ENCODE measurements around the gene SPANXB1.
"Not testable (repeated sequence)": the region's sequence is repeated elsewhere in the genome, so short reads cannot be mapped to it uniquely, and the experiment has no call there.

Gene SPANXB1

GRCh38 chrX:141002568-141002967 is at the start of gene SPANXB1:
TSS of gene SPANXB1 (plus strand) at chrX:141002594. CDS start at chrX:141002694, 100 bp downstream.
- not testable (repeated sequence) for DNase-seq (ENCODE audit: low spot score)

- no peak for DNase-seq (ENCODE audit: low spot score)
Measured at GRCh38 chrX:140967036-140967435, 35.4 kb upstream of the SPANXB1 start.

GRCh38 chrX:140971099-140971795 is 31.1 kb upstream of the SPANXB1 start:
- DNase-seq (ENCODE audit: low spot score) = no peak

- DNase-seq (ENCODE audit: low spot score) = no peak
Measured at GRCh38 chrX:140975472-140975871, 26.9 kb upstream of the SPANXB1 start.

GRCh38 chrX:140980271-140980670 is 22.1 kb upstream of the SPANXB1 start:
- no peak for DNase-seq (ENCODE audit: low spot score)

GRCh38 chrX:140983730-140984129 is 18.7 kb upstream of the SPANXB1 start:
- no peak for DNase-seq (ENCODE audit: low spot score)

GRCh38 chrX:141005243-141005642 is 2.8 kb downstream of the SPANXB1 start:
- DNase-seq (ENCODE audit: low spot score) = not testable (repeated sequence)

- DNase-seq (ENCODE audit: low spot score) = not testable (repeated sequence)
Measured at GRCh38 chrX:141044246-141044645, 41.9 kb downstream of the SPANXB1 start.

GRCh38 chrX:141049878-141050277 is 47.5 kb downstream of the SPANXB1 start:
- not testable (repeated sequence) for DNase-seq (ENCODE audit: low spot score)

- DNase-seq (ENCODE audit: low spot score) = peak; percentile 0
Measured at GRCh38 chrX:141052098-141052497, 49.7 kb downstream of the SPANXB1 start.
